Neural cell (in vitro differentiated cells): ENCODE data around the gene POLDIP2. TPM values are rescaled to one million over a fixed set of nuclear protein-coding genes. Genes with fewer than 3 reads are reported as not detected.
A peak's percentile ranks its signal among the peaks of the same experiment; 100 is the strongest.

Experiments
- H2AFZ ChIP-seq: fragments of 200-600, 300-800 bp; sonication (generic), shearing (Covaris generic); 2 replicates; pipeline ENCODE4 v1.6.0; 2014; ENCODE audit warnings: low read depth, mild to moderate bottlenecking, antibody characterized with exemption, low read length, moderate library complexity
- H3F3A ChIP-seq: fragments of 200-600 bp; shearing (Covaris generic); 2 replicates; pipeline ENCODE4 v1.6.1; 2016; ENCODE audit warnings: mild to moderate bottlenecking, moderate library complexity, mixed read lengths, antibody characterized with exemption, low read length; ENCODE audit not compliant: insufficient read depth, poor library complexity, severe bottlenecking
- H3K27ac ChIP-seq: fragments of 200-600, 300-800 bp; sonication (generic), shearing (Covaris generic); 2 replicates; pipeline ENCODE4 v1.5.1; 2014; ENCODE audit warnings: mild to moderate bottlenecking, low read length, moderate library complexity
- H3K27me3 ChIP-seq: fragments of 300-800, 200-600 bp; sonication (generic), shearing (Covaris generic); 2 replicates; pipeline ENCODE4 v1.6.0; 2014; ENCODE audit warnings: mild to moderate bottlenecking, low read depth, low read length, moderate library complexity; ENCODE audit not compliant: insufficient read depth
- H3K36me3 ChIP-seq: fragments of 300-800, 200-600 bp; sonication (generic), shearing (Covaris generic); 2 replicates; pipeline ENCODE4 v1.5.1; 2014; ENCODE audit warnings: mild to moderate bottlenecking, antibody characterized with exemption, low read length, moderate library complexity; ENCODE audit not compliant: insufficient read depth
- H3K4me2 ChIP-seq: fragments of 300-800, 200-600 bp; sonication (generic), shearing (Covaris generic); 2 replicates; pipeline ENCODE4 v1.6.0; 2014; ENCODE audit warnings: mild to moderate bottlenecking, low read length
- H3K4me3 ChIP-seq: fragments of 300-800, 200-600 bp; sonication (generic), shearing (Covaris generic); 2 replicates; pipeline ENCODE4 v1.5.1; 2014; ENCODE audit warnings: mild to moderate bottlenecking, low read length, moderate library complexity
- H3K79me2 ChIP-seq: fragments of 200-600 bp; shearing (Covaris generic); replicated peaks from 2 replicates; pipeline ENCODE4 v1.6.0; 2014; ENCODE audit warnings: mild to moderate bottlenecking, low read length, moderate library complexity; ENCODE audit not compliant: insufficient read depth
- H3K9ac ChIP-seq: fragments of 300-800, 200-600 bp; sonication (generic), shearing (Covaris generic); 2 replicates; pipeline ENCODE4 v1.6.1; 2016; ENCODE audit warnings: mild to moderate bottlenecking, low read length, mixed read lengths
- H3K9me2 ChIP-seq: fragments of 200-600 bp; shearing (Covaris generic); 2 replicates; pipeline ENCODE4 v1.6.1; 2016; ENCODE audit warnings: mild to moderate bottlenecking, low read length, mixed read lengths; ENCODE audit not compliant: insufficient read depth
- H3K9me3 ChIP-seq: fragments of 200-600, 300-800 bp; sonication (generic), shearing (Covaris generic); 2 replicates; pipeline ENCODE4 v1.6.1; 2016; ENCODE audit warnings: mild to moderate bottlenecking, mixed run types, low read length, moderate library complexity, mixed read lengths
- H4K20me1 ChIP-seq: fragments of 200-600 bp; shearing (Covaris generic); 2 replicates; pipeline ENCODE4 v1.6.1; 2016; ENCODE audit warnings: mild to moderate bottlenecking, mixed run types; ENCODE audit not compliant: insufficient read depth
- CTCF ChIP-seq: fragments of 450-650 bp; IDR thresholded peaks from 2 replicates; pipeline ENCODE4 v1.5.1; 2014; ENCODE audit warnings: antibody characterized with exemption, mild to moderate bottlenecking, moderate library complexity; ENCODE audit not compliant: poor library complexity, severe bottlenecking
- EP300 ChIP-seq: fragments of 450-650 bp; conservative IDR thresholded peaks from 2 replicates; pipeline ENCODE4 v1.6.1; 2014; ENCODE audit warnings: antibody characterized with exemption, mild to moderate bottlenecking, moderate library complexity; ENCODE audit not compliant: poor library complexity, severe bottlenecking
- EZH2 ChIP-seq: fragments of 200-600, 300-800 bp; shearing (Covaris generic), sonication (generic); IDR thresholded peaks from 2 replicates; pipeline ENCODE4 v1.6.1; 2014; ENCODE audit warnings: antibody characterized with exemption, low read length, borderline replicate concordance, mild to moderate bottlenecking; ENCODE audit not compliant: insufficient read depth, poor library complexity, severe bottlenecking
- MXI1 ChIP-seq: fragments of 450-650 bp; conservative IDR thresholded peaks from 2 replicates; pipeline ENCODE4 v1.6.1; 2014; ENCODE audit warnings: antibody characterized with exemption, mild to moderate bottlenecking; ENCODE audit not compliant: poor library complexity, severe bottlenecking
- POLR2AphosphoS5 ChIP-seq: IDR thresholded peaks from 2 replicates; pipeline ENCODE4 v1.6.1; 2012
- RAD21 ChIP-seq: fragments of 450-650 bp; conservative IDR thresholded peaks from 2 replicates; pipeline ENCODE4 v1.6.1; 2014; ENCODE audit warnings: antibody characterized with exemption, mild to moderate bottlenecking, moderate library complexity
- REST ChIP-seq: IDR thresholded peaks from 2 replicates; pipeline ENCODE4 v1.6.1; 2012; ENCODE audit warnings: borderline replicate concordance
- SMC3 ChIP-seq: fragments of 450-650 bp; conservative IDR thresholded peaks from 2 replicates; pipeline ENCODE4 v1.6.1; 2014; ENCODE audit warnings: antibody characterized with exemption, mild to moderate bottlenecking, moderate library complexity; ENCODE audit not compliant: poor library complexity
- TAF1 ChIP-seq: IDR thresholded peaks from 2 replicates; pipeline ENCODE4 v1.6.1; 2012; ENCODE audit warnings: low read depth
- polyA plus RNA-seq: library from polyadenylated mRNA; depleted of rRNA; stranded (reverse); fragments of >200 nt; gene quantifications from 2 replicates; pipeline ENCODE4 v1.2.3, GENCODE V29; 2014

The POLDIP2 gene
- polyA plus RNA-seq, 1 donor from 2014 or later, result 75.4 TPM

- Histone ChIP-seq H3K9ac (no peak overlapping the region), H3K4me3 (no peak overlapping the region), H3F3A (peaks cover 3% of the 10 kb centered on the region), H2AFZ (no peak overlapping the region), H3K79me2 (peaks cover 8% of the 10 kb centered on the region), H3K27ac (peak overlapping the region; percentile 96), H3K27me3 (no peaks in the 10 kb centered on the region), H3K4me2 (no peak overlapping the region), H3K9me3 (no peaks in the 10 kb centered on the region), H3K36me3 (no peaks in the 10 kb centered on the region), H4K20me1 (no peaks in the 10 kb centered on the region), H3K9me2 (no peaks in the 10 kb centered on the region)
- peak; percentile 13 for TF ChIP-seq CTCF
- no peak for TF ChIP-seq EZH2
These were observed 12.3 kb upstream of the POLDIP2 start for GRCh38 chr17:28369684-28370034.

- Histone ChIP-seq H3K9me2 (no peaks in the 10 kb centered on the region), H4K20me1 (no peaks in the 10 kb centered on the region), H3K79me2 (peaks cover 3% of the 10 kb centered on the region), H3K27me3 (no peaks in the 10 kb centered on the region), H3K4me2 (no peak overlapping the region), H3K36me3 (no peaks in the 10 kb centered on the region), H3K9me3 (no peaks in the 10 kb centered on the region), H3K4me3 (no peak overlapping the region), H3K27ac (no peak overlapping the region), H3K9ac (no peak overlapping the region), H3F3A (peaks cover 3% of the 10 kb centered on the region), H2AFZ (no peak overlapping the region)
- TF ChIP-seq MXI1 (no peak), REST (no peak), EZH2 (no peak), POLR2AphosphoS5 (no peak), EP300 (no peak), RAD21 (no peak), SMC3 (no peak), TAF1 (no peak), CTCF (no peak)
These were observed 11.8 kb upstream of the POLDIP2 start for GRCh38 chr17:28368915-28369683.
